Mucosa of gallbladder (tissue), 1 donor: ENCODE results near the gene GNAI2. TPM values are rescaled to one million over a fixed set of nuclear protein-coding genes. Genes with fewer than 3 reads are reported as not detected.
"Not testable (repeated sequence)": the region's sequence is repeated elsewhere in the genome, so short reads cannot be mapped to it uniquely, and the experiment has no call there.

ENCODE experiments used
- DNase-seq: peaks from one replicate; pipeline ENCODE4 v3.0.0-alpha.2; 2020; ENCODE audit warnings: low spot score
- total RNA-seq: library from RNA; stranded (reverse); gene quantifications from one replicate; pipeline ENCODE4 v1.2.1, GENCODE V29; 2021
- donor health status: DM: no; HTN: no; CAD: no.

GNAI2 gene
- total RNA-seq, 1 donor from 2014 or later: 261 TPM

GRCh38 chr3:50204804-50205412 is 31.1 kb upstream of the GNAI2 start, which contains the start of gene SLC38A3:
TSS of gene SLC38A3 (plus strand) at chr3:50205271. CDS start at chr3:50214200, 8,929 bp downstream.
- DNase-seq: no peak

DNA sequence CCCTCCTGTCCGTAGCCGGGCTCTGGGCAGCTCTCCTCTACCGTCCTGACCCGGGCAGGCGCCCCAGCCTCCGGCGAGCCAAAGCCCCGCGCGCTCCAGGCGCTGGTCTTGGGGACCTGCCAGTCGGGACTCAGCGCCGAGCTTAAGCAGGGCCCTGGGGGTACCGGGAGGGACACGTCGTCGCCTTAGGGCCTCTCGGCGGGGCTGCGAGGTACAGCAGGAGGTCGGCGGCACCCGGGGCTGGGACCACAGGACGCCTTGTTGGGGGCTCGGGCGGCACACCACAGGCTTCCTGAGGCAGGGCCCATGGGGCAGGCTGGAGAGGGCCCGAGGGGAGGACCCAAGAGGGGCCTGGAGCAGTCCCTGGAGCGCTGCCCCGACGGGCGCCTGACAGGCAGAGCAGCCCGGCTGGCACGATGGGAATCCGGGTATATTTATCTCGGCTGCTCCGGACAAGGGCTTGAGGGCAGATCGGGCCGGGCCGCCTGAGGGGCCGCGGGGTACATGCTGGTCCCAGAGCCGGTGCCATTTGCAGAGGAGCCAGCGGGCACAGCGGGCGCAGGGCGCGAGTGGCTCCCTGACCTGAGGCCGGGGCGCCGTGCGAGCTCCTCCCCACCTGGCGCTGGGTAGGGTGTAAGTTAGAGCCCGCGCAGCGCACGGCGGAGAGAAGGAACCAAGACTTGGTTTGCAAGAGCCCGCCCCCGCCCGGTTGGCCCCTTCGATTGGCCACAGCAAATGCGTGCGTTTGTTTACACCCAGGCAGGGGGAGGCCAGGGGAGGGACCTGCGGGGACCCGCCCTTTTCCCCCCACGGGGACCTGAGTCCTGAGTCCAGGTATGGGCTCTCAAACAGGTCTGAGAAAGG is 30.4 kb upstream of the GNAI2 start:
- DNase-seq: no peak

- no peak for DNase-seq
Measured at GRCh38 chr3:50207359-50208042, 28.5 kb upstream of the GNAI2 start.

GRCh38 chr3:50208677-50209344 is 27.2 kb upstream of the GNAI2 start:
- no peak for DNase-seq

DNA sequence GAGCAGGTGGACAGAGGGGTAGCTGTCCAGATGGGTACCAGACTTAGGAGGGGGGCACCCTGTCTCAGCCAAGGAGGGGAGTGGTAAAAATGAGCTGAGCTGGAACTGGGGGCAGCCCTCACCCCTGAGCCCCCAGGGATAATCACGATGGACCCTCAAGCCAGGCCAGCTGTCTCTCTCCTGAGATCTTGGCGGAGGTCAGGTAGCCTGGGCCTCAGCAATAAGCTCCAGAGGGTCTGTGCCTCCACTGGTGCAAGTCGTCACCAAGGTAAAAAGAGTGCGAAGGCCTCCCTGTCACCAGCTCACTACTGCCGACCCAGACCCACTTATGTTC is 25.9 kb upstream of the GNAI2 start:
- DNase-seq: no peak

GRCh38 chr3:50210510-50211367 is 25.3 kb upstream of the GNAI2 start:
- DNase-seq: no peak

DNA sequence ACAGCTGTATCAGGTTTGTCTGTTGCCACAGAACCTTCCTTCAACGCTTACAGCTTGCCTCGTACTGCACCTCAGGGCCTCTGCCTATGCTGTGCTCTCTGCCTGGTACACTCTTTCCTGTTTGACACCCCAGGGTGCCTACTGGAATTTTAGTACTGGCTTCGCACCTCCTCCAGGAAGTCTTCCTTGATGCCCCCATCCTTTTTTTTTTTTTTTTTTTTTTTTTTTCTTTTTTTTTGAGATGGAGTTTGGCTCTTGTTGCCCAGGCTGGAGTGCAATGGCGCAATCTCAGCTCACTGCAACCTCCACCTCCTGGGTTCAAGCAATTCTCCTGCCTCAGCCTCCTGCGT is 24.7 kb upstream of the GNAI2 start:
- DNase-seq: not testable (repeated sequence)

GRCh38 chr3:50211930-50212329 is 24.1 kb upstream of the GNAI2 start:
- DNase-seq: no peak

- DNase-seq: no peak
Measured at GRCh38 chr3:50212502-50212901, 23.5 kb upstream of the GNAI2 start.

- no peak for DNase-seq
Measured at GRCh38 chr3:50212971-50213370, 23.0 kb upstream of the GNAI2 start.

GRCh38 chr3:50213373-50213772 is 22.6 kb upstream of the GNAI2 start:
- no peak for DNase-seq

DNA sequence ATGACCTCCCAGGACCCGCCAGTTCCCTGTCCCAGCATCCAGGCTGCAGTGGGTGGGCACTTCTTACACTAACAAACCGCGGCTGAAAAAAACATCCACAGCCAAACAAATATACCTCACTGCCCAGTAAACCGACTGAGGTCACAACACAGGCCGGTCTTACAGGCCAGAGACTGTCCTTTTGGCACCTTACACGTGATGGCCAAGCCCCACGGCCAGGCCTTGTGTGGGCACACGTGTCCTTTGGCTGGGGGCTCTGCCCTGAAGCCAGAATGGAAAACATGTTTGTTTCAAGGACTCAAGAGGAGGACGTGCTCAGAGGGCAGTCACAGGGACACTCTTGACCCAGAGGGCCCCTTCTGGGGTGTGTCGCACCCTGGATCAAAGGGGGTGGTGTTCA is 21.2 kb upstream of the GNAI2 start:
- no peak for DNase-seq

- DNase-seq: no peak
Measured at GRCh38 chr3:50215529-50215928, 20.5 kb upstream of the GNAI2 start.

DNA sequence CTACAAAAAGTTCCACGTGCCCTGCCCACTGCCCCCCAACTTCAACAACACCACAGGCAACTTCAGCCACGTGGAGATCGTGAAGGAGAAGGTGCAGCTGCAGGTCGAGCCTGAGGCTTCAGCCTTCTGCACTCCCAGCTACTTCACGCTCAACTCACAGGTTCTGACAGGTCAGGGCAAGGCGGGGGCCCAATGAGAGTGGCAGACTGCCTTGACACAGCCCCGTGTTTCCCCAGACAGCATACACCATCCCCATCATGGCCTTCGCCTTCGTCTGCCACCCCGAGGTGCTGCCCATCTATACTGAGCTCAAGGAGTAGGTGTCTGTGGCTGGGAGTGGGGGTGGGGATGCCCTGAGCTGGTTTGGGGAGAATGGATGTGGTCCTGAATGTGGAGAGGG is 18.3 kb upstream of the GNAI2 start:
- DNase-seq: no peak

DNA sequence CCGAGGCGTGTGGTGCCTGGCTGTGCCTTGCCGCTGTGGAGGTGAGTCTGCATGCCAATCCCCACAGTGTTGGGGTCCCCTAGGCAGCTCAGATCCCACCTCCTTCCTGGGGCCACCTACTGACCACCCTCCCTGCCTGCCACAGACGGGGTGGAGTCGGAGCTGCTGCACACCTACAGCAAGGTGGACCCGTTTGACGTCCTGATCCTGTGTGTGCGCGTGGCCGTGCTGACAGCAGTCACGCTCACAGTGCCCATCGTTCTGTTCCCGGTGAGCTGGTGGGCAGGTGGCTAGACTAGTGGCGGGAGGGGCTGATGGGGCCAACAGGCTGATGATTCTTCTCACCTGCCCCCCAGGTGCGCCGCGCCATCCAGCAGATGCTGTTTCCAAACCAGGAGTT is 17.6 kb upstream of the GNAI2 start:
- DNase-seq: no peak

DNA sequence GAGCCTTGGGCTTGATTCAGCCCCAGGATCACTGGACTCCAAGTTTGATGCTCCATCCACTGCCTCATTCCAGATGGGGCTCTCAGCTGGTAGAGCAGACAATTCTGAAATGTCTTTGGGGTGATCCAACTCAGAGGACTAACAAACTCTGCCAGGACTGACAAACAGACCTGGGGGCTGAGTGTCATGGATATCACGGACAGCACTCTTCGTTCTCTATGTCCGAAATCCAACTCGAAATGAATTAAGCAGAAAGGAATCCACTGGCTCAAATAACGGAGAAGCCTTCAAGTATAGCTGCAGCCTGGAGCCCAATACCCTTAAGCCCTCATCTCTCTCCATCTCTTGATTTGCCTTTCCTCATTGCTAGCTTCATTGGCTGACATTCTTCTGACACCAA is 16.7 kb upstream of the GNAI2 start:
- no peak for DNase-seq

DNA sequence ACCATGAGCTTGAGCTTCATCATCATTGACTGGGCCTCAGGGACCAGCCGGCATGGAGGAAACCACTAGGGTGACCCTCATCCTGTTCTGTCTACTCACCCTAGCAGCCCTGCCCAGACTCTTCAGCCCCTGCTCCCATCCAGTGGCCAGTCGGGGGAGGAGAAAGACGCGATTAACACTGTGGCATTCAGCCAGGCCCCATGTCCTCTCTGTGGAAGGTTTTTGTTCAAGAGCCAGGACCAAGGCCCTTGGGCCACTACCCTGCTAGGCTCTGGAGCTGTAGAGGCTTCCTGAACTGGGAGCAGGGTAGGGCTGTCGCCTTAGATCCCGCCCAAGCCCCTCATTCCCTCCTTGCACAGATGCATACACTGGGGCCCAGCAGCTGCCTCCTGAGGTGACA is 15.9 kb upstream of the GNAI2 start:
- no peak for DNase-seq

- DNase-seq: no peak
Measured at GRCh38 chr3:50221051-50221410, 15.0 kb upstream of the GNAI2 start.

DNA sequence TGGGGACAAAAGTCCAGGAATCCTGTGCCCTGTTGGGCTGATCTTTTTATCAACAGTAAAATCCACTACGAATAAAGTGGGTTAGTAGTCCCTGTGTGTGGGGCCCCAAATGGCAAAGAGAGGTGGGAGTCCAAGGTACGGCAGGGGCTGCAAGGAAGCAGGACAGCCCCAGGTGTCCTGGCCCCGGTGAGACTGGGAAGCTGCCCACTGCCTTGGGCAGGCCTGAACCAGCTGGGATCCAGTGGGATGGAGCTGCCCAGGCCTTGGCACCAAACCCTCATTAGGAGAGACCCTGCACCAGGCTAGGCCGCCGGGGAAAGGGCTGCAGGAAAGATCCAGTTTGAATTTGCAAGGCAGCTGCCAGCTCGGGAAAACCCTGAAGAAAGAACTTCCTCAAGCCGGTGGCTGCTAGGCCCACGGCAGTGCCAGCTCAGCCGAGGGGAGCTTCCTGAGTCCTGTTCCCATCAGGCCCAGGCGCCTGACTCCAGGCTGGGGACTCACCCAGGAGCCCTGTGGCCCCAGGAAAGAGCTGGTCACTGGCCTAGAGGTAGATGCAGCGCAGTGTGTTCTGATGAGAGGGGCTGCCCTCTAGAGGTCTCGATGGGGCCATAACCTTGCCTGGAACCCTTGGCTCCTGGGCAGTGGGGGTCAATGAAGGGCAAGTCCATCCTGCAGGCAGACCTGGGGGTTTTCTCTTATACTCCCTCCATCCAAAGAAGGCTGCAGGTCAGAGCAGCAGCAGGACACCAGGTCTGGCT is 14.4 kb upstream of the GNAI2 start:
- no peak for DNase-seq

DNA sequence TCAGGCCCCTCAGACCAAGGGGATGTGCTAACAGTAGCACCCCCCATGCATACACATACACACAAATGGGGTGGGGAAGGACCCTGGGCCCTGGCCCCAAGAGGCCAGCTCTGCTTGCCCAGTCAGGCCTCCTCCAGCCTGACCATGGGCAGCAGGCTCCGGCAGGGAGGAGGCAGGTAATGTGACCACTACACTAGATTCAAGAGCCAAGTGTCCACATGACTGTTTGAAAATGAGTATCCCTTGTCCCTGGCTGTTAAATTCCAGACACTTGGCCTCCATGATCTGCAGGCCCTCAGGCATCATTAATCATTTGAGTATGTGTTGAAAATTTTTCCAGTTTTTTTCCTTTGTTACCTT is 13.9 kb upstream of the GNAI2 start:
- DNase-seq: no peak

GRCh38 chr3:50224639-50225038 is 11.4 kb upstream of the GNAI2 start:
- no peak for DNase-seq
